GM10266 (cell line): Measurements from ENCODE around the gene ACAA2.

ENCODE experiments used
- DNase-seq: peaks from one replicate; pipeline ENCODE4 v3.0.0; 2012; ENCODE audit errors: extremely low spot score
- CTCF ChIP-seq: IDR thresholded peaks from 2 replicates; pipeline ENCODE4 v1.5.1; 2012; ENCODE audit warnings: mild to moderate bottlenecking, low read depth; ENCODE audit not compliant: control insufficient read depth, insufficient read depth; ENCODE audit errors: missing control alignments

Gene ACAA2

GRCh38 chr18:49733896-49734585, 79.3 kb downstream of the ACAA2 start:
- DNase-seq: no peak
- no peak for TF ChIP-seq CTCF

GRCh38 chr18:49733321-49733720, 80.0 kb downstream of the ACAA2 start:
- no peak for TF ChIP-seq CTCF
- no peak for DNase-seq
